IMR-90 (cell line): ENCODE results near the gene RPL36A. TPM values are rescaled to one million over a fixed set of nuclear protein-coding genes. Genes with fewer than 3 reads are reported as not detected.

Source experiments
- ATAC-seq: fragments of 200-7000 bp; cut with Tn5 transposase; 2 replicates; pipeline ENCODE4 v1.9.1; 2020; ENCODE audit warnings: low read depth, mild to moderate bottlenecking, moderate library complexity
- BruUV-seq: library from RNA; stranded (reverse); fragments of 400-500 nt; replicated peaks from 2 replicates; lab custom pipeline; 2021; lab: Mats Ljungman, UMichigan
- CTCF ChIA-PET: fragments of 300-600 bp; formaldehyde crosslinking; extraction: SDS; loops from one replicate; lab custom pipeline; 2021; ENCODE audit warnings: antibody characterized with exemption; lab: Yijun Ruan, JAX
- POLR2A ChIA-PET: fragments of 300-600 bp; sonication (Branson Sonifier 250); formaldehyde crosslinking; loops from one replicate; lab custom pipeline; 2022; ENCODE audit warnings: antibody characterized with exemption; ENCODE audit not compliant: unreplicated experiment; lab: Charles Lee
- DNase-seq: peaks from one replicate; pipeline ENCODE4 v3.0.0; 2013
- H2AFZ ChIP-seq: replicated peaks from 2 replicates; pipeline ENCODE3; 2013; ENCODE audit warnings: low read length, mild to moderate bottlenecking; ENCODE audit not compliant: poor library complexity
- H2AK5ac ChIP-seq: 2 replicates; pipeline ENCODE4 v1.6.1; 2013; ENCODE audit warnings: low read depth, low read length, inconsistent platforms
- H2AK9ac ChIP-seq: replicated peaks from 2 replicates; pipeline ENCODE3; 2013; ENCODE audit warnings: mild to moderate bottlenecking, low read depth, low read length, moderate library complexity; ENCODE audit not compliant: poor library complexity
- H2BK120ac ChIP-seq: 2 replicates; pipeline ENCODE4 v1.6.1; 2013; ENCODE audit warnings: low read depth, low read length, inconsistent platforms
- H2BK15ac ChIP-seq: 3 replicates; pipeline ENCODE4 v1.6.1; 2013; ENCODE audit warnings: low read depth, low read length, inconsistent platforms
- H2BK20ac ChIP-seq: 2 replicates; pipeline ENCODE4 v1.6.1; 2013; ENCODE audit warnings: low read depth, mild to moderate bottlenecking, inconsistent platforms, low read length, moderate library complexity
- H2BK5ac ChIP-seq: 2 replicates; pipeline ENCODE4 v1.6.1; 2013; ENCODE audit warnings: mild to moderate bottlenecking, low read depth, low read length, inconsistent platforms; ENCODE audit not compliant: poor library complexity, severe bottlenecking
- H3K14ac ChIP-seq: replicated peaks from 2 replicates; pipeline ENCODE4 v1.6.1; 2013; ENCODE audit warnings: low read depth, low read length, inconsistent platforms
- H3K18ac ChIP-seq: 2 replicates; pipeline ENCODE4 v1.6.1; 2013; ENCODE audit warnings: low read depth, low read length, control low read depth
- H3K23ac ChIP-seq: 2 replicates; pipeline ENCODE4 v1.6.1; 2013; ENCODE audit warnings: low read depth, low read length, inconsistent platforms
- H3K27ac ChIP-seq: 2 replicates; pipeline ENCODE4 v1.5.1; 2013; ENCODE audit warnings: mild to moderate bottlenecking, control low read depth, low read length; ENCODE audit not compliant: insufficient read depth
- H3K27me3 ChIP-seq: 2 replicates; pipeline ENCODE4 v1.6.1; 2013; ENCODE audit warnings: low read length; ENCODE audit not compliant: control insufficient read depth, insufficient read depth
- H3K36me3 ChIP-seq: 2 replicates; pipeline ENCODE4 v1.6.1; 2013; ENCODE audit warnings: low read length, mixed read lengths; ENCODE audit not compliant: control insufficient read depth, insufficient read depth
- H3K4ac ChIP-seq: 2 replicates; pipeline ENCODE4 v1.6.1; 2013; ENCODE audit warnings: low read depth, low read length, inconsistent platforms
- H3K4me1 ChIP-seq: 2 replicates; pipeline ENCODE4 v1.6.1; 2013; ENCODE audit warnings: low read length, mixed read lengths; ENCODE audit not compliant: control insufficient read depth, insufficient read depth
- H3K4me2 ChIP-seq: 2 replicates; pipeline ENCODE4 v1.6.1; 2013; ENCODE audit warnings: low read depth, mild to moderate bottlenecking, control low read depth, low read length, moderate library complexity
- H3K4me3 ChIP-seq: 2 replicates; pipeline ENCODE4 v1.5.1; 2013; ENCODE audit warnings: low read depth, mild to moderate bottlenecking, control low read depth, low read length, moderate library complexity; ENCODE audit not compliant: insufficient read depth
- H3K56ac ChIP-seq: 2 replicates; pipeline ENCODE4 v1.6.1; 2013; ENCODE audit warnings: low read length, inconsistent platforms; ENCODE audit not compliant: insufficient read depth; ENCODE audit errors: extremely low read depth
- H3K79me1 ChIP-seq, 2 experiments: 2 replicates each; pipeline ENCODE4 v1.6.1; 2013; ENCODE audit warnings: low read length in 2 of 2, inconsistent platforms in 1 of 2, low read depth in 1 of 2
- H3K9ac ChIP-seq: 2 replicates; pipeline ENCODE4 v1.6.1; 2013; ENCODE audit warnings: low read depth, low read length, control low read depth
- H3K9me1 ChIP-seq: 2 replicates; pipeline ENCODE4 v1.6.1; 2013; ENCODE audit warnings: low read length, inconsistent platforms; ENCODE audit not compliant: insufficient read depth
- H3K9me3 ChIP-seq: 2 replicates; pipeline ENCODE4 v1.6.1; 2013; ENCODE audit warnings: low read length; ENCODE audit not compliant: control insufficient read depth, insufficient read depth
- H4K20me1 ChIP-seq: 2 replicates; pipeline ENCODE4 v1.6.1; 2013; ENCODE audit warnings: low read length, inconsistent platforms; ENCODE audit not compliant: insufficient read depth
- H4K5ac ChIP-seq: 2 replicates; pipeline ENCODE4 v1.6.1; 2013; ENCODE audit warnings: mild to moderate bottlenecking, low read depth, low read length, control low read depth
- H4K8ac ChIP-seq, 2 experiments: 2 replicates each; pipeline ENCODE4 v1.6.1; 2013; ENCODE audit warnings: low read depth in 2 of 2, low read length in 2 of 2, control low read depth in 1 of 2, inconsistent platforms in 1 of 2
- H4K91ac ChIP-seq: 2 replicates; pipeline ENCODE4 v1.6.1; 2013; ENCODE audit warnings: low read depth, low read length, inconsistent platforms; ENCODE audit not compliant: insufficient read depth
- BHLHE40 ChIP-seq: fragments of 150-350 bp; IDR thresholded peaks from 2 replicates; pipeline ENCODE4 v1.6.1; 2016; ENCODE audit warnings: mild to moderate bottlenecking, low read depth, low read length
- MAFK ChIP-seq: IDR thresholded peaks from 2 replicates; pipeline ENCODE4 v1.6.1; 2012; ENCODE audit warnings: low read depth, low read length, improper control_type of control experiment
- NFE2L2 ChIP-seq: fragments of 150-350 bp; IDR thresholded peaks from 2 replicates; pipeline ENCODE4 v1.6.1; 2016; ENCODE audit warnings: low read depth, mild to moderate bottlenecking, low read length
- POLR2A ChIP-seq: IDR thresholded peaks from 2 replicates; pipeline ENCODE4 v1.6.1; 2012; ENCODE audit warnings: mild to moderate bottlenecking, low read depth, low read length
- RAD21 ChIP-seq: IDR thresholded peaks from 2 replicates; pipeline ENCODE4 v1.6.1; 2012; ENCODE audit warnings: low read length, improper control_type of control experiment
- RCOR1 ChIP-seq: IDR thresholded peaks from 2 replicates; pipeline ENCODE4 v1.6.1; 2012; ENCODE audit warnings: mild to moderate bottlenecking, low read length, improper control_type of control experiment; ENCODE audit not compliant: insufficient replicate concordance
- RFX5 ChIP-seq: IDR thresholded peaks from 2 replicates; pipeline ENCODE4 v1.8.0; 2012; ENCODE audit warnings: low read depth, mild to moderate bottlenecking, low read length, moderate library complexity
- SMC3 ChIP-seq: fragments of 150-350 bp; IDR thresholded peaks from 2 replicates; pipeline ENCODE4 v1.6.1; 2016; ENCODE audit warnings: low read depth, mild to moderate bottlenecking, antibody characterized with exemption, low read length, moderate library complexity
- WGBS, 2 experiments: methylation state at CpG; one replicate each; pipeline versions ENCODE4 v1.1.5 to v1.1.7; 2013; ENCODE audit warnings: missing lambda C conversion rate in 2 of 2; ENCODE audit not compliant: insufficient read length in 1 of 2; ENCODE audit errors: extremely low coverage in 2 of 2; 5-methylcytosine and 5-hydroxymethylcytosine counted together
- dilution Hi-C: fragments of 300-500 bp; cut with HindIII; formaldehyde crosslinking; loops from one replicate; pipeline ENCODE4 v1.14.3; 2018; ENCODE audit warnings: low sequenced_read_pairs; ENCODE audit not compliant: unreplicated experiment
- in situ Hi-C: fragments of 300-500 bp; cut with MboI; formaldehyde crosslinking; loops from 3 replicates; pipeline ENCODE4 v1.14.3; 2019; ENCODE audit warnings: low sequenced_read_pairs, inconsistent platforms, mixed read lengths
- intact Hi-C: fragments of 100-400 bp; cut with micrococcal nuclease; formaldehyde crosslinking; loops from 2 replicates; pipeline ENCODE4 v1.10.0; 2022
- polyA plus RNA-seq, 3 experiments: library from polyadenylated mRNA; depleted of rRNA; stranded (reverse); fragments of >200 nt; gene quantifications; 2 replicates each; pipeline ENCODE4 v1.2.3, GENCODE V29; 2012; ENCODE audit warnings: low replicate concordance in 1 of 3
- total RNA-seq: library from RNA; depleted of rRNA; stranded (reverse); fragments of >200 nt; gene quantifications from 2 replicates; pipeline ENCODE4 v1.2.3, GENCODE V29; 2012
- TF ChIP-seq, protein P1 (sequence below): fragments of 150-350 bp; IDR thresholded peaks from 2 replicates; pipeline ENCODE4 v1.6.1; 2017; ENCODE audit warnings: mild to moderate bottlenecking, antibody characterized with exemption, low read length, low read depth
- TF ChIP-seq, protein P2 (sequence below): conservative IDR thresholded peaks from 2 replicates; pipeline ENCODE4 v1.5.1; 2012; ENCODE audit warnings: mild to moderate bottlenecking, low read depth, low read length, improper control_type of control experiment

The RPL36A gene
- total and polyA plus RNA-seq, 2 of the 4 experiments (the other 2 are of a cell fraction), result 677 to 2,412 TPM

GRCh38 chrX:101419489-101419888, 28.7 kb downstream of the RPL36A start:
- Histone ChIP-seq H3K4ac (no peak overlapping the region), H4K5ac (no peak overlapping the region), H3K9me1 (no peaks in the 10 kb centered on the region), H2AK5ac (no peak overlapping the region), H3K4me3 (no peak overlapping the region), H3K9ac (no peak overlapping the region), H2BK20ac (no peak overlapping the region), H3K79me1 (no peaks in the 10 kb centered on the region; a peak in 1 of 4 replicates), H2AK9ac (no peak overlapping the region), H3K18ac (no peak overlapping the region), H3K36me3 (no peaks in the 10 kb centered on the region), H3K27ac (no peak overlapping the region), H3K4me1 (peaks cover 4% of the 10 kb centered on the region; the same call in 1 of the 2 replicates), H3K27me3 (peaks cover 2% of the 10 kb centered on the region; the same call in 1 of the 2 replicates), H3K14ac (no peak overlapping the region), H3K23ac (no peak overlapping the region), H3K56ac (no peak overlapping the region), H3K9me3 (no peaks in the 10 kb centered on the region), H4K20me1 (no peaks in the 10 kb centered on the region), H3K4me2 (no peak overlapping the region), H2AFZ (no peak overlapping the region), H4K8ac (no peak overlapping the region), H2BK120ac (no peak overlapping the region), H4K91ac (no peak overlapping the region), H2BK5ac (no peak overlapping the region), H2BK15ac (no peak overlapping the region)
- intact Hi-C loops, result loop anchor here (5.0 kb wide), 2 partner anchors 63 to 173 kb away; no protein-coding TSS in a partner anchor
- BruUV-seq, result no TSS peak
- ATAC-seq (no peak), DNase-seq (no peak)
- CTCF ChIA-PET, result no interaction called here
- TF ChIP-seq, protein P1, sequence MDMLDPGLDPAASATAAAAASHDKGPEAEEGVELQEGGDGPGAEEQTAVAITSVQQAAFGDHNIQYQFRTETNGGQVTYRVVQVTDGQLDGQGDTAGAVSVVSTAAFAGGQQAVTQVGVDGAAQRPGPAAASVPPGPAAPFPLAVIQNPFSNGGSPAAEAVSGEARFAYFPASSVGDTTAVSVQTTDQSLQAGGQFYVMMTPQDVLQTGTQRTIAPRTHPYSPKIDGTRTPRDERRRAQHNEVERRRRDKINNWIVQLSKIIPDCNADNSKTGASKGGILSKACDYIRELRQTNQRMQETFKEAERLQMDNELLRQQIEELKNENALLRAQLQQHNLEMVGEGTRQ, result no peak
- no peak for TF ChIP-seq NFE2L2
- TF ChIP-seq SMC3, result no peak
- no peak for TF ChIP-seq BHLHE40
- no peak for TF ChIP-seq POLR2A
- TF ChIP-seq RFX5, result no peak
- TF ChIP-seq MAFK, result no peak
- no peak for TF ChIP-seq RAD21
- TF ChIP-seq RCOR1, result no peak
- TF ChIP-seq, protein P2, sequence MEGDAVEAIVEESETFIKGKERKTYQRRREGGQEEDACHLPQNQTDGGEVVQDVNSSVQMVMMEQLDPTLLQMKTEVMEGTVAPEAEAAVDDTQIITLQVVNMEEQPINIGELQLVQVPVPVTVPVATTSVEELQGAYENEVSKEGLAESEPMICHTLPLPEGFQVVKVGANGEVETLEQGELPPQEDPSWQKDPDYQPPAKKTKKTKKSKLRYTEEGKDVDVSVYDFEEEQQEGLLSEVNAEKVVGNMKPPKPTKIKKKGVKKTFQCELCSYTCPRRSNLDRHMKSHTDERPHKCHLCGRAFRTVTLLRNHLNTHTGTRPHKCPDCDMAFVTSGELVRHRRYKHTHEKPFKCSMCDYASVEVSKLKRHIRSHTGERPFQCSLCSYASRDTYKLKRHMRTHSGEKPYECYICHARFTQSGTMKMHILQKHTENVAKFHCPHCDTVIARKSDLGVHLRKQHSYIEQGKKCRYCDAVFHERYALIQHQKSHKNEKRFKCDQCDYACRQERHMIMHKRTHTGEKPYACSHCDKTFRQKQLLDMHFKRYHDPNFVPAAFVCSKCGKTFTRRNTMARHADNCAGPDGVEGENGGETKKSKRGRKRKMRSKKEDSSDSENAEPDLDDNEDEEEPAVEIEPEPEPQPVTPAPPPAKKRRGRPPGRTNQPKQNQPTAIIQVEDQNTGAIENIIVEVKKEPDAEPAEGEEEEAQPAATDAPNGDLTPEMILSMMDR, result no peak
- in situ Hi-C loops, result loop anchor here (5.0 kb wide), 1 partner anchor 378 kb away; no protein-coding TSS in a partner anchor
- POLR2A ChIA-PET, result no interaction called here
- dilution Hi-C loops, result no loop called here
- WGBS, 2 experiments, result no CpG with 5 or more reads among the region's 2 CpGs
